GM21576 (cell line): Measurements from ENCODE around the gene BARHL1.

Experiments
- ATAC-seq: cut with Tn5 transposase; IDR thresholded peaks from one replicate; pipeline ENCODE4 v1.9.1; 2021; ENCODE audit warnings: mild to moderate bottlenecking, moderate library complexity; ENCODE audit not compliant: unreplicated experiment

The BARHL1 gene

DNA sequence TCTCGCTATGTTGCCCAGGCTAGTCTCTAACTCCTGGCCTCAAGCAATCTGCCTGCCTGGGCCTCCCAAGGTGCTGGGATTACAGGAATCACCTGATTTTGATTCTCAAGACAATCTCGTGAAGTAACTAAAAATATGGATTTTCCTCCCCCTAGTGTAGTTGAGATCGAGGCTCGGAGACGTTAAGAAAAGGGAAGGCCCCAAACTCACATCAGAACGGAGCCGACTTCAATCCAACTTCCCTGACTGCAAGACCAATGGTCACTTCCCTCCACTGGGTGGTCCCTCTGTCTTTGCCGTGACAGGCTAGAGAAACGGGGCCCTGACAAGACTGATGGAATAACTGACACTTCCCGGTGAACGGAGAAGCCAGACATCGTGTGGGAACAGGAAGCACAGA lies 28.3 kb downstream of the BARHL1 start:
- ATAC-seq, result no peak

DNA sequence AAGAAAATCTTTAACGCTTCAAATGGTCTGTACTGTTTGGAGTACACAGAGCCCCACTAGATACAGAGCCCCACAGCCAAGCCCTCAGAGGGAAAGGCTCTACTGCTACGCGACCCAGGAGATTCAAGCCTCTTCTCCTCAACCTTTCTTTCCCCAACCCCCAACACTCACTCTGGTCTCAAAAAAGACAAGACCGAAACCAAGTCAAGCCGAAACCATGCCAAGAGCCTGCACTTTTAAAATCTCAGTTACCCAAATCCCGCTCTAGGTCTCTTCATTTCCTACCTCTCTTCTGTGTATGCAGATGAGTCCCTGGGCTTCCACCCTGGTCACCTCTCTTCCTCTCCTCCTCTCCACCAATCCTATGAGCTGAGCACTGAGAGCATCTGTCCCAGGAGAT lies 31.9 kb downstream of the BARHL1 start:
- ATAC-seq, result no peak

DNA sequence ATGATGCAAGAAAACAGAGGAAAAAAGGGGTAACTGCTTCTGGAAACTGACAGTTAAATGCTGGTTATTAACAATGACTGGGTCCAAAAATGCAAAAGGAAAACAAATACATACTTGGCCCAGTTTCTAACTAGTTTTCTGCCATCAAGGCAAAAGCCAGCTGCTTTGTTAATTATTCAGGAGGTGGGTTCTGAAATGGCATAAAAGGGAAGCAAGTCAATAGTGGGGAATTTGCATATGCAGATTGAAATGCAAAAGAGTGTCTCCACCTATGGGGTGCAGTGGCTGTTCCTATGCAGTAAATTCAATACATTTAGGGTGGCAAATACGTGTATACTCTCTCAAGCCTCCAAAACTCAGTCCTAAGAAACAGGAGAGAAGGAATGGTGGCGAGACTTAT lies 33.4 kb downstream of the BARHL1 start:
- ATAC-seq, result no peak

- no peak for ATAC-seq
Observed at GRCh38 chr9:132616725-132617124, 34.3 kb downstream of the BARHL1 start.

DNA sequence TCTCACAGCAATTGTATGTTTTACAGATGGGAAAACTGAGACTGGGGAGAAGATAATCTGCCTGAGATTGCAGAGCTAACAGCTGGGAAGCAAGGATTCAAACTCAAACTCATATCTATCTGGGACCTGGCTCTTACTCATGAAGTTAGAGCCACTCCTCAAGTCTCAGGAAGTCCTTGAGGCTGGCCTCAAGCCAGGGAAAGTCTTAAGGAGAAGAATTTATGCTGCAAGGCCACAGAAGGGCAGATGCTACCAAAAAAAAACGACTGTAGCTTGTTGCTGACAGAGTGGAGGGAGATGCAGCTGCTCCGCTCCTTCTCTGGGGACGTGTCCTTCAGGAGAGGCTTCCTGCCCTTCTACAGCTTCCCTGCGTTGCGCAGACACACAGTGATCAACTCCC lies 39.8 kb downstream of the BARHL1 start:
- ATAC-seq, result no peak

- ATAC-seq, result no peak
Observed at GRCh38 chr9:132626285-132626684, 43.9 kb downstream of the BARHL1 start.

GRCh38 chr9:132627106-132627505 lies 44.7 kb downstream of the BARHL1 start:
- no peak for ATAC-seq

- ATAC-seq, result no peak
Observed at GRCh38 chr9:132627594-132627993, 45.2 kb downstream of the BARHL1 start.

DNA sequence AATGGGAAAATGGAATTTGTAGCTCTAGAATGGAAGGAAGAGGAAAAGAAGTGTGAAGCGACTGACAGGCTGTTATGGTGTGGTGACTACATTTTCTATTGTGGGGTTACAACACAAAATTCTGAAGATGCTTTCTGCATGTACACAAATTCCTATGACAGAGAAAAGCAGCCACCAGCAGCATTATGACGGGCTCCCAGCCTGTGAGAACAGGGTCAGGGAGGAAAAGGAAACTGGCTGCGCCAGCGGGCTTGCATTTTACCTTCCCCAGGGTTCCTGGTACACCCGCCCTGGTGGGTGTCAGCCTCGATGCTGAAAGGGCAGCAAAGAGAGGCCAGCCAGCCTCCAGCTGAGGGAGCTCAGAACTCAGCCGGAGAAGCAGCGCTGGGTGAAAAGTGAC lies 46.3 kb downstream of the BARHL1 start:
- no peak for ATAC-seq

DNA sequence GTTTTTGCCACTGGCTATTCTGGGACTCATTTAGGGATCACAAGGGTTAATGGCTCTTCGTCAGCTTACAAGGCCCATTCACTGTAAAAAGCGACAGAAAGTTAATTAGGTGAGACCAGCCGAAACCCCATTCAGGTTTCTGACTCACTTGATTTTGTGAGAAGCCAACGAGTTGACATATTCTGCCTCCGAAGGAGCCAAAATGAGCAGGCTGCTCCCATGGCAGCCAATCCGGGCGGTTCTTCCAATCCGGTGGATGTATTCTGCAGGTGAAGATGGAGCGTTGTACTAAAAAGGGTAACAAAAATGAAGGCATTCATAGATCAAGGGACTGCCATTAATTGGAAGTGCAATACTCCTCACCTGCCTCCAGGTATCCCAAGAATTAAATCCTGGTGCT lies 47.7 kb downstream of the BARHL1 start:
- ATAC-seq, result no peak

DNA sequence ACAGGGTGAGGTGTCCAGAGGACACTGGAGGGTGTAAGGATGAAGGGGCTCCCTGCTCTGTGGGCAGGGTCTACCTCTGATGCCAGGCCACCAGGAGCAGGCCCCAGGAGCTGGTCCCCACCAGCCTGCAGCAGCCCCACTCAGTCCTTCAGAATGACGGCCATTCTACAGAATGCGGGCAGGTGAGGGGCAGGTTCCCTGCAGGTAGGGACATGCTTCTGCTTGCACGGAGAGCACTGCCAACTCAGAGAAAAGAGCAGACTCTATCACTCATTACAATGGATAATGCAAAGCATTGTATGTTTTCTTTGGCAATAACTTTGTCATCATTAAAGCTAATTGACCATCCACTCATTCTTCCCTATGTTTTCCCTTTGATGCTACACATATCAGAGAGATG lies 48.4 kb downstream of the BARHL1 start:
- no peak for ATAC-seq

DNA sequence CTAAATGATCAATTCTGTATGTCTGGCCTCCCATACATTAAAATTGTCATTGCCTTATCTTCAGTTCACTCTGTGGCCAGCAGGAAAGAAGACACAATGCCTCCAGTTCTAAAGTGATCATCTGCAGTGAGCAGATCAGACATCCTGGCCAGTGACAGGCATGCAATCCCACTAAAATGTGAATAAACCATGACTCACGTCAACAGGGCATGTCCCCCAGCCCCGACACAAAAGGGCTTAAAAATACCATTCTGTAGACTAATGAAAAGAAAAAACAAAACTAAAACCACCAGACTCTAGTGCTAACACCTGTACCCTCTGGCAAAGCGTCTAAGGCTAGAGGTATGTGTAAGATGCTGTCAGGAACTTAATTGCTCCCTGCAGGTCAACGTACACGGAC lies 48.9 kb downstream of the BARHL1 start:
- ATAC-seq, result no peak

DNA sequence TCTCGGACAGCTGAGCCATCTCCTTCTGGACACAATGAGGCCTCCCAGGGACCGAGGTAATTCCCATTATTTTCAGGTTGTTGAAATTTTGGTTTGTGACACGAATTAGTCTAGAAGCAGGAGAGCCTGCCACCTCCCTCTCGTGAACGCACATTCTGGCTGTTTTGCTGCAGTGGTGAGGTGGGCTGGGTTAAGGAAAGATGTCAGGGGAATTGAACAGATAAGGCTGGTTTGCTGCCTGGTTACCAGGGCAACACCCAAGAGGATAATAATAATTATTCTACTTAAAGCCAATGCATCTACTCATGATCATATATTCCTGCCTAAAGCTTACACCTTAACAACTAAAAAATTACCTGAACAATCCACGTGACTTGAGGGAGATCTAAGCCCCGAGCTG lies 49.3 kb downstream of the BARHL1 start:
- no peak for ATAC-seq

DNA sequence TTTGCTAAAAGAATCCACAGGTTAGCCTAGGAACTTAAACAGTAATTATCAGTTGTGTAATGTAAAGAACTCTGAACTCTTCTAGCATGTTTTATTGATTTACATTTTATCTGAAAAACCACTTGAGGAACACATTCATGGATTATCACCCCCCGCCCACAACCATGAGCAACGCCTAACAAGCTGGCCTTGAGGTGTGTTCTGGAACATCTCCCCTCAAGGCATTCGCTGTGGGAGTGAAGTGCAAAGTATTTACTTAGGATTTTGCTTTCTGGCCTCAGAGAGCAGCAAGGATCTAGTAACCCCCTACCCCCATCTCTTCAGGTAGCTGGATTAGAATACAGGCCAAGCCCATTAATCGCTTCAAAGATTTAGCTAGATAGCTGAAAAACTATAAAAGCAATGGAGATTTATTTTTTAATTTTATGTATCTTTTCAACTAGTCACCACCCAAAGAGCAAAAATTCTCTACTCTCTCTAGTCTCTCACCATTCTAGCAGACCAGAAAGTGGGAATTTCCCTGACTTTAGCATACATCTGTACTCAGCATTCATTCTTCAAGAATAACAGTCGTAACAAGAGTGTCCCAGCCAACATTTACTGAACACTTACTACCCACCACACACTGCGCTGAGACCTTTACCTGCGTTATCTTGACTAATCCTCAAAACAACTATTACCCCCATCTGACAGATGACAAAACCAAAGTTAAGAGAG lies 50.2 kb downstream of the BARHL1 start:
- no peak for ATAC-seq

GRCh38 chr9:132634327-132634726 lies 51.9 kb downstream of the BARHL1 start:
- no peak for ATAC-seq

- no peak for ATAC-seq
Observed at GRCh38 chr9:132637351-132637750, 54.9 kb downstream of the BARHL1 start.

DNA sequence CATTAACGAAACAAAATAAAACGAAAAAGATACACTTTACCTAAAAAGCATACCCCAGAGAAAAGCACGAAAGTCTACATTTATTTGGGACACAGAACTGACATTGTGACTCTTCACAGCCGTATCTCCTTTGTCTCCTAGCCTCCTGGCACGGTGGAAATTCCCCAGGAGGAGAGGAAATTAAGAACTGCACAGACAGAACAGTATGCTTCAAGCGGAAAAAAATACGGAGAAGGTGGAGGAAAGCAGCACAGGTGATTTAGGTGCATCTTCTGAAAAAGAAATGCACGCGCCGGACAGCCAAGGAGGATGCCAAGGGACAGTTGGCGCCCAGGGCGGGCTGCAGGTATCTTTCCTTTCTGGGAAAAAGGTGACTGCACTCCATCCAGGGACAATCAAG lies 55.4 kb downstream of the BARHL1 start:
- no peak for ATAC-seq

GRCh38 chr9:132638240-132638639 lies 55.8 kb downstream of the BARHL1 start:
- no peak for ATAC-seq

DNA sequence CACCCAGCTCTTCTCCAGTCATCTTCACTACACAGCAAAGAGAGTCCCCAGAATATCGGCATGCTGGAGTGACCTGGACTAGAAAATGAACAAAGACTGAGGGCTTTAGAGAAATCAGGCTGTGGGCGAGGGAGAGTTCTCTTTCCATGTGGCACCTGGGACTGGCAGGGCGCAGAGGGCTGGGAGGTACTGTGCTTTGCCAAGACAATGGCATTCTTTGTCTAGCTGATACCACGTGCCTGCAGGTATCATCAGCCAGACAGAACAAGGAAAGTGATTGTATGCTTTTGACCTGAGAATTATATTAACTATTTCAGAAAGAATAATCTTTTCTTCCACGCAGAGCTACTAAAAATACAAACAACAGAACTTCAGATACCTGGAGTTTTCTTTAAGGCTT lies 56.9 kb downstream of the BARHL1 start:
- ATAC-seq, result no peak
